ENCODE data around the gene ZNF346.

- TF ChIP-seq NONO (IDR thresholded peaks at IDR 0.05), result no peak
- no peak for TF ChIP-seq NONO (CRISPR knock-in tag; conservative IDR thresholded peaks at IDR 0.05)
- no peak for TF ChIP-seq SNAPC5 (CRISPR knock-in tag; IDR thresholded peaks at IDR 0.05; ENCODE audit: borderline replicate concordance)
- TF ChIP-seq KLF6 (CRISPR knock-in tag; IDR thresholded peaks at IDR 0.05), result no peak
- no peak for TF ChIP-seq PBX2 (CRISPR knock-in tag; IDR thresholded peaks at IDR 0.05)
- TF ChIP-seq, protein P1, sequence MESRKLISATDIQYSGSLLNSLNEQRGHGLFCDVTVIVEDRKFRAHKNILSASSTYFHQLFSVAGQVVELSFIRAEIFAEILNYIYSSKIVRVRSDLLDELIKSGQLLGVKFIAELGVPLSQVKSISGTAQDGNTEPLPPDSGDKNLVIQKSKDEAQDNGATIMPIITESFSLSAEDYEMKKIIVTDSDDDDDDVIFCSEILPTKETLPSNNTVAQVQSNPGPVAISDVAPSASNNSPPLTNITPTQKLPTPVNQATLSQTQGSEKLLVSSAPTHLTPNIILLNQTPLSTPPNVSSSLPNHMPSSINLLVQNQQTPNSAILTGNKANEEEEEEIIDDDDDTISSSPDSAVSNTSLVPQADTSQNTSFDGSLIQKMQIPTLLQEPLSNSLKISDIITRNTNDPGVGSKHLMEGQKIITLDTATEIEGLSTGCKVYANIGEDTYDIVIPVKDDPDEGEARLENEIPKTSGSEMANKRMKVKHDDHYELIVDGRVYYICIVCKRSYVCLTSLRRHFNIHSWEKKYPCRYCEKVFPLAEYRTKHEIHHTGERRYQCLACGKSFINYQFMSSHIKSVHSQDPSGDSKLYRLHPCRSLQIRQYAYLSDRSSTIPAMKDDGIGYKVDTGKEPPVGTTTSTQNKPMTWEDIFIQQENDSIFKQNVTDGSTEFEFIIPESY (CRISPR knock-in tag; IDR thresholded peaks at IDR 0.05), result no peak
These were observed 60.9 kb downstream of the ZNF346 start for GRCh38 chr5:177083357-177083756.
